Endothelial cell of umbilical vein (primary cell): ENCODE results near the gene PIGZ.

Source experiments
- CTCF ChIP-seq, 2 donors: IDR thresholded peaks; 1 replicate in 1 of 2; 2 replicates in 1 of 2; pipeline ENCODE4 v1.5.1; 2011; ENCODE audit warnings: low read length in 2 of 2, mild to moderate bottlenecking in 2 of 2, moderate library complexity in 2 of 2, control low read depth in 1 of 2, inconsistent platforms in 1 of 2, low read depth in 1 of 2; ENCODE audit not compliant: insufficient read depth in 1 of 2; ENCODE audit errors: extremely low read depth in 1 of 2
- EZH2 ChIP-seq: IDR thresholded peaks from 2 replicates; pipeline ENCODE4 v1.6.1; 2012; ENCODE audit warnings: borderline replicate concordance, low read depth, mild to moderate bottlenecking, moderate library complexity, low read length, inconsistent platforms; ENCODE audit not compliant: severe bottlenecking
- FOS ChIP-seq: IDR thresholded peaks from 2 replicates; pipeline ENCODE4 v1.6.1; 2011; ENCODE audit warnings: mild to moderate bottlenecking, low read length, moderate library complexity, borderline replicate concordance; ENCODE audit not compliant: insufficient read depth

GRCh38 chr3:196997311-196997710 lies 28.7 kb upstream of the PIGZ start:
- no peak for TF ChIP-seq CTCF (IDR thresholded peaks at IDR 0.05; ENCODE audit: extremely low read depth in 1 of 2, insufficient read depth in 1 of 2, low read depth in 1 of 2, low read length in 2 of 2)
- TF ChIP-seq EZH2: no peak
- TF ChIP-seq FOS: no peak
